Esophagus squamous epithelium (tissue), 4 donors: ENCODE measurements around the gene SIGLEC10.
"Not testable (repeated sequence)": the region's sequence is repeated elsewhere in the genome, so short reads cannot be mapped to it uniquely, and the experiment has no call there.

Source experiments
- CTCF ChIP-seq, 6 experiments: fragments of 450-650 bp in 4 of 6; fragments of 200-600 bp in 2 of 6; sonication (generic) in 2 of 6; IDR thresholded peaks; one replicate each; pipeline ENCODE4 v1.5.1; 2016 to 2019; ENCODE audit warnings: antibody characterized with exemption in 6 of 6, mild to moderate bottlenecking in 4 of 6, moderate library complexity in 4 of 6
- POLR2A ChIP-seq, 4 donors: fragments of 450-650 bp; IDR thresholded peaks; one replicate each; pipeline ENCODE4 v1.6.1; 2017; ENCODE audit warnings: antibody characterized with exemption in 4 of 4, mild to moderate bottlenecking in 4 of 4, moderate library complexity in 3 of 4

- TF ChIP-seq CTCF, POLR2A (IDR thresholded peaks at IDR 0.05): not testable (repeated sequence)
Observed at GRCh38 chr19:51420511-51420910, 3.1 kb upstream of the SIGLEC10 start.
